ENCODE measurements around the gene SAE1. TPM values are rescaled to one million over a fixed set of nuclear protein-coding genes. Genes with fewer than 3 reads are reported as not detected.

The SAE1 gene
- total RNA-seq, 3 donors from 2014 or later = 44.6 to 61.4 (median 55.7) TPM

- TF ChIP-seq POLR2A (IDR thresholded peaks at IDR 0.05) (no peak), CTCF (IDR thresholded peaks at IDR 0.05) (no peak), POLR2AphosphoS5 (IDR thresholded peaks at IDR 0.05) (no peak)
- H3K27me3 ChIP-seq = no peaks in the 10 kb centered on the region
- peak overlapping the region; percentile 100 for H3K27ac ChIP-seq
- peaks cover 2 to 21% of the 10 kb centered on the region in 2 donors for H3K4me1 ChIP-seq
- no peaks in the 10 kb centered on the region for H3K36me3 ChIP-seq
- no peak for DNase-seq (ENCODE audit: low spot score in 2 of 2)
- intact Hi-C loops (cut with DNase I; ENCODE audit: low total_unique reads) = no loop called here
- H3K4me3 ChIP-seq = peak overlapping the region in 2 of 3 donors; percentile 97 to 98
- H3K9me3 ChIP-seq = no peaks in the 10 kb centered on the region
Measured at GRCh38 chr19:47109177-47109540, 21.5 kb upstream of the SAE1 start.

DNA sequence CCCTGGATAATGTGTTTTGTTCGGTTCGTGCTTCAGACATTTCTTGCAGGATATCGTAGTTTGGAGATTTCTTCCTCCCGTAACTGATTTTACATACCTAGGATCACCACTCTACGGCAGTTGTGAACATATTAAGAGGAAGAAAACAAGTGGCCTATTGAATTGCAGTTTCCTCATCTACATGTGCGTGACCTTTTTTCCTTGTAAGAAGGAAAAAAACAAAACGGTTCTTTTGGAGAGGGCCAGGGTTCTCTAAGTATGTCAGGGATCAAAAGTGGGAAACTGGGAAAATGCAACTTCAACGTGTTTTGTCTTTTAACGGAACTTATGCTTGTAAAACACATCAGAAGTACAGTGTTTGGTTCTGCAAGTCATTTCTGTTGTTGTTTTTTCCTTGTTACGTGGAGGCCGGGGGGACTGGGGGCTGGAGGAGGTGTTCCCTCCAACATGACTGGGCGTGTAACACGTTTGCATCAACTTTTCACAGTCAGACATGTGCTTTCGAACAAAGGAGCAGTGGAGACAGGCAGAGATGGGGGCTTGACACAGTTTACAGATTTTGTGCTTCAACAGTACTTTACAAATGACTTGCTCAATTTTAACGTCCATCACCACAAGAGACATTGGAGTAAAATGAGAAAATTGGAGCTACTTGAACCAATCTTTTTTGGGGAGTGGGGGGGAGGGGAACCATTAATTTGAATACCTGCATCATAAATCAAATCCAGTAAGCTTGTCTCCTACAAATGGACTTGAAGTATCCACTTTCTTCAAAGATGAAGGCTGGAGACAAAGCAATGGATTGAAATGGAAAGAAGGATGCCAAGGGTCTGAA is 20.9 kb upstream of the SAE1 start:
- Histone ChIP-seq H3K36me3 (no peaks in the 10 kb centered on the region), H3K4me3 (peak overlapping the region; percentile 97 to 98 (median 97)), H3K9me3 (no peaks in the 10 kb centered on the region), H3K4me1 (peaks cover 2 to 19% of the 10 kb centered on the region in 2 donors), H3K27me3 (no peaks in the 10 kb centered on the region), H3K27ac (peak overlapping the region; percentile 100)
- no peak for TF ChIP-seq POLR2A (IDR thresholded peaks at IDR 0.05)
- peak in 1 of 3 donors; percentile 23 for TF ChIP-seq POLR2AphosphoS5 (IDR thresholded peaks at IDR 0.05)
- intact Hi-C loops (cut with DNase I; ENCODE audit: low total_unique reads) = loop anchor here (5.0 kb wide), 1 partner anchor 1247 kb away; the partner anchor contains the start of genes FOXA3 and SYMPK
- DNase-seq (ENCODE audit: low spot score in 2 of 2) = no peak

DNA sequence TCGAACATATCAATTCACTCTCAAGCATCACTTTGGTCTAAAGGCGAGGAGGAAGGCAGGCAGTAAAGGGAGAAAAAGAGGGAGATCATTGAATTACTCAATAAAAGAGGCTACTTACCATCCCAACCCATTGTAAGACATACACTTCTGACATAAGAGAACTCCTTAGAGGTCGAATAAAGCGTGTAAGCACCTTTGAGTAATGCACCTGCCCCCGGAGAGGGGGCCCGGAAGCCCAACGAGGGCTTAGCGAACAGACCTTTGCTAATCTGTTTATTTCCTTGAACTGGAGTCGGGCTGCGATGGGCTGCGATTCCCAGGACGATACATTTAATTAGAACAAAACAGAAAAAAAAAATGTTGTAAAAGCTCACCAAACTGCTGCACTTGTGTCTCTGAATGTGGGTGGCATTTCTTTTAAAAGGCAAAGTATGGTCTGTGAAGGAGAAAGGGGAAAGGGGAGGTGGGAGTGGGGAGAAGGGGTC is 20.1 kb upstream of the SAE1 start:
- Histone ChIP-seq H3K27me3 (no peaks in the 10 kb centered on the region), H3K9me3 (no peaks in the 10 kb centered on the region), H3K4me3 (peak overlapping the region; percentile 97 to 98 (median 97)), H3K27ac (peak overlapping the region; percentile 100), H3K4me1 (peaks cover 2 to 19% of the 10 kb centered on the region in 2 donors), H3K36me3 (no peaks in the 10 kb centered on the region)
- intact Hi-C loops (cut with DNase I; ENCODE audit: low total_unique reads) = loop anchor here (5.0 kb wide), 1 partner anchor 1248 kb away; the partner anchor contains the start of genes FOXA3 and SYMPK
- TF ChIP-seq POLR2AphosphoS5 (IDR thresholded peaks at IDR 0.05) (no peak), POLR2A (IDR thresholded peaks at IDR 0.05) (no peak), CTCF (IDR thresholded peaks at IDR 0.05) (no peak)
- DNase-seq (ENCODE audit: low spot score in 2 of 2) = no peak

- peaks cover 2 to 14% of the 10 kb centered on the region in 2 donors for H3K4me1 ChIP-seq
- TF ChIP-seq POLR2AphosphoS5 (IDR thresholded peaks at IDR 0.05) (peak in 2 of 3 donors; percentile 13 to 37), POLR2A (IDR thresholded peaks at IDR 0.05) (no peak), CTCF (IDR thresholded peaks at IDR 0.05) (no peak)
- H3K9me3 ChIP-seq = no peaks in the 10 kb centered on the region
- no peak for DNase-seq (ENCODE audit: low spot score in 2 of 2)
- no peaks in the 10 kb centered on the region for H3K27me3 ChIP-seq
- no peaks in the 10 kb centered on the region for H3K36me3 ChIP-seq
- intact Hi-C loops (cut with DNase I; ENCODE audit: low total_unique reads) = loop anchor here (5.0 kb wide), 1 partner anchor 1249 kb away; the partner anchor contains the start of genes FOXA3 and SYMPK
- H3K27ac ChIP-seq = peak overlapping the region; percentile 100
- H3K4me3 ChIP-seq = peak overlapping the region; percentile 97 to 98 (median 97)
Measured at GRCh38 chr19:47111006-47111621, 19.5 kb upstream of the SAE1 start.

DNA sequence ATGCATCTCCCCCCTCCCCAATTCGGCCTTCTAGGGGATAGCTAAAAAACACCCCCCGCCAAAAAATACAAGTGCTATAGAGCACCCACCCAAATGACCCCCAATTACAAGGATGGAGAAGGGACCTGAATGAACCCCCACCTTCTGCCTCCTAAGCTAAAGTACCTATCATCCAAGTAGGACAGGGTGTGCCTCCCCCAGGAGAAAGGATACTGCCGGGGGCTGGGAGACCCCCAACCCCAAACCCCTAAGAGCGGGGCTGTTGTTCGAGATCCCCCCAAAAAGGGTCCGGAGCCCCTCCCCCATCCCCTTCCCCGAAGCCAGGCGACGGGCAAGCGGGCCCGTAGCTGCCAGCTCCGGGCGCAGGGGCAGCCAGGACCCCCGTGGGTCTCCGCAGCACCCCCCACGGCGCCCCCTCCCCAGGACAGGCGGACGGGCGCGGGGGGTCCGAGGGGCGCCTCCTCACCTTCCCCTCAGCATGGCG is 18.9 kb upstream of the SAE1 start:
- H3K4me3 ChIP-seq = peak overlapping the region; percentile 97 to 98 (median 97)
- peaks cover 0 to 8% of the 10 kb centered on the region in 2 donors for H3K4me1 ChIP-seq
- DNase-seq (ENCODE audit: low spot score in 2 of 2) = no peak
- H3K27me3 ChIP-seq = no peaks in the 10 kb centered on the region
- TF ChIP-seq POLR2A (IDR thresholded peaks at IDR 0.05) = no peak
- TF ChIP-seq CTCF (IDR thresholded peaks at IDR 0.05) = no peak
- TF ChIP-seq POLR2AphosphoS5 (IDR thresholded peaks at IDR 0.05) = no peak
- intact Hi-C loops (cut with DNase I; ENCODE audit: low total_unique reads) = loop anchor here (5.0 kb wide), 1 partner anchor 1249 kb away; the partner anchor contains the start of genes FOXA3 and SYMPK
- no peaks in the 10 kb centered on the region for H3K9me3 ChIP-seq
- H3K36me3 ChIP-seq = no peaks in the 10 kb centered on the region
- peak overlapping the region; percentile 100 for H3K27ac ChIP-seq

Data from breast epithelium (tissue), 4 donors.